Psoas muscle (tissue), 8 donors: ENCODE data around the gene PHACTR3. TPM values are rescaled to one million over a fixed set of nuclear protein-coding genes. Genes with fewer than 3 reads are reported as not detected.

Experiments
- ATAC-seq, 4 donors: fragments of 200-7000 bp; cut with Tn5 transposase; one replicate each; pipeline ENCODE4 v1.9.1; 2020; ENCODE audit warnings: moderate library complexity in 3 of 4, mild to moderate bottlenecking in 2 of 4
- DNase-seq, 2 donors: peaks; one replicate each; pipeline ENCODE4 v3.0.0-alpha.2; 2020
- H3K27ac ChIP-seq: fragments of 200-600 bp; one replicate; pipeline ENCODE4 v1.8.0; 2022
- H3K27me3 ChIP-seq, 3 donors: fragments of 200-600 bp in 1 of 3; one replicate each; pipeline versions ENCODE4 v1.6.1 to v1.8.0; 2013 to 2022; ENCODE audit warnings: low read length in 2 of 3, mild to moderate bottlenecking in 2 of 3, moderate library complexity in 1 of 3; ENCODE audit not compliant: insufficient read depth in 3 of 3
- H3K36me3 ChIP-seq, 2 donors: fragments of 200-600 bp in 1 of 2; one replicate each; pipeline versions ENCODE4 v1.6.1 to v1.8.0; 2013 to 2022; ENCODE audit warnings: low read depth in 1 of 2, mild to moderate bottlenecking in 1 of 2, moderate library complexity in 1 of 2; ENCODE audit not compliant: insufficient read depth in 1 of 2
- H3K4me1 ChIP-seq: fragments of 200-600 bp; one replicate; pipeline ENCODE4 v1.8.0; 2022
- H3K4me3 ChIP-seq: fragments of 200-600 bp; one replicate; pipeline ENCODE4 v1.8.0; 2022; ENCODE audit warnings: mild to moderate bottlenecking
- H3K9me3 ChIP-seq: fragments of 200-600 bp; one replicate; pipeline ENCODE4 v1.8.0; 2022
- CTCF ChIP-seq: fragments of 200-600 bp; IDR thresholded peaks from one replicate; pipeline ENCODE4 v1.8.0; 2022; ENCODE audit warnings: antibody characterized with exemption
- WGBS, 3 donors: extraction: QIAGEN DNeasy Blood & Tissue Kit; methylation state at CpG; one replicate each; pipeline versions ENCODE4 v1.1.6 to v1.1.7; 2013; 5-methylcytosine and 5-hydroxymethylcytosine counted together
- intact Hi-C, 2 donors: fragments of 100-400 bp; cut with DNase I; formaldehyde crosslinking; loops; one replicate each; pipeline versions ENCODE4 v1.11.0 to v1.14.2; 2022
- polyA plus RNA-seq, 3 donors: library from polyadenylated mRNA; stranded (reverse); fragments of 200-250 nt; gene quantifications; one replicate each; pipeline ENCODE4 v1.2.3, GENCODE V29; 2013
- total RNA-seq, 4 donors: library from RNA; stranded (reverse); fragmentation: NEBNext Ultra II Directional in 2 of 4; extraction: Animal tissue kit (Norgen Biotek cat#: 25700) in 2 of 4; gene quantifications; one replicate each; pipeline versions ENCODE4 v1.2.1 to v1.2.4, GENCODE V29; 2021 to 2023
- donor health status: healthy with polysubstance abuse.
- donor health status: DM: no; HTN: no; CAD: no; lungs with moderate emphysema.
- donor health status: Bipolar disorder and iron deficiency.
- donor health status: healthy.
- donor health status: DM: yes; HTN: yes; CAD: no.
- donor health status: DM: no; HTN: no; CAD: no.
- donor health status: DM: no; HTN: no; CAD: no.
- donor health status: DM: yes; HTN: yes; CAD: no.

PHACTR3 gene
- total and polyA plus RNA-seq, 7 donors = 0.10 to 0.46 (median 0.15) TPM; not detected in 3

DNA sequence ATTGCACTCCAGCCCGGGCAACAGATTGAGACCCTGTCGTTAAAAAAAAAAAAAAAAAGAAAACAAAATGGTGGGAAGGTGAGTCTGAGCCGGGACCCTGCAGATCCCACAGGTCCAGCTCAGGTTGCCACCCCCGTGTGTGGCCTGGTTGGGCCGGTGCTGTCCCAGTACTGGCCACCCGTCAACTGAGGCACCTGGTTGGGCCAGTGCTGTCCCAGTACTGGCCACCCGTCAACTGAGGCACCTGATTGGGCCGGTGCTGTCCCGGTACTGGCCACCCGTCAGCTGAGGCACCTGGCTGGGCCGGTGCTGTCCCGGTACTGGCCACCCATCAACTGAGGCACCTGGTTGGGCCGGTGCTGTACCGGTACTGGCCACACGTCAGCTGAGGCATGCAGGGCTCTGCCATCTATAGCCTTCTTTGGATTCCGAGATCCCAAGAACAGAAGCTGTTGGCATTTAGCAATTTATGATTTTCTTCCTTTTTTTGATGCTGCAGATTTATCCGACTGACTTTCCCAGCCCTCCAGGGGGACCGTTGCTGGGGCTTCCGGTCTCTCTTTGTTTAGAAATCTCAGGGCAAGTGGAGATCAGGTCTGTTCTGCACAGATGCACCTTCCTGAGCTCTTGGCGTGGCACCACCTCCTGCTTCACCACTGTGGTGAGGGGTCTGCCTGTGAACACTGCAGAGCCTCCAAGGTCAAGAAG, 215.3 kb downstream of the PHACTR3 start:
- no peak overlapping the region for H3K27ac ChIP-seq
- WGBS, 3 donors = 86 to 90% (median 90%) methylated on average over 19 to 20 of the region's 20 CpGs
- no peaks in the 10 kb centered on the region for H3K9me3 ChIP-seq
- no peaks in the 10 kb centered on the region for H3K36me3 ChIP-seq
- ATAC-seq = no peak
- DNase-seq = no peak
- TF ChIP-seq CTCF = no peak
- intact Hi-C loops = no loop called here
- H3K27me3 ChIP-seq = peaks cover 0 to 7% (median 0%) of the 10 kb centered on the region in 3 donors
- no peaks in the 10 kb centered on the region for H3K4me1 ChIP-seq
- H3K4me3 ChIP-seq = no peak overlapping the region

DNA sequence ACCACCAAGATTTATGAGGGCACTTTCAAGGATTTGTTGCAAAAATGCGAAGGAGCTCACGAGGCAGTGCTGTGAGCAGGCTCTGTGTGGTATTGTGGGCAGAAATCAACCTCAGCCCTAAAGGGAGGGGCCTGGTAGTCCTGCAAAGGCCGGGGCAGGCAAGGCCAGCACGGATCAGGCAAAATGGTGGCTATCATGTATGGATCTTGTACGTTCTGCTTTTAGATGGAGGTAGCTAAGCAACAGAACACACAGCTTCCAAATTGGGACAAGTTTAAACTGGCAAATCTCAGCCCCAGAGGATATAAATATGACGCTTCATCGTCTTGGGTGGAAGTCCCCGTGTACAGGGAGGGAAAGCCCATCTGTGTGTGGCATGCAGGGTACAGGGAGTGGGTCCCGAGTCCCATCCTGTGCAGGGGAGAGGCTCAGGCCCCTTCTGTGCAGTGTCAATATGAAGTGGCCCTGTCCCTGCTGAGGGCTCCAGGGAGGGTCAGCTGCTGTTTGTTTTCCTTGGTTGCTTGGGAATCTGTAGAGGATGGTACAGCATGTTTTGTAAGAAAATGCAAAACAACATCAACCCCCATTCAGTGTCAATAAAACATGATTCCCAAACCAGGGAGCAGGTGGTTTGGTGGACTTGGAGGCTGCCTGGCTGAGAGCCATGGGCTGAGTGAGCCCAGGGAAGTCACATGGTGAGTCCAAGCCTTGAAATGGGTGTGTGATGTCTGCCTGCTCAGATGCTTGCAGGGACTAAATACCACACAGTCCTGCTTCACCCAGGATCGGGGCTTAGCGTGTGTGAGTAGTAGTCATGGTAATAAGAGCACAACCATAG, 216.1 kb downstream of the PHACTR3 start:
- no peaks in the 10 kb centered on the region for H3K4me1 ChIP-seq
- no peak overlapping the region for H3K4me3 ChIP-seq

DNA sequence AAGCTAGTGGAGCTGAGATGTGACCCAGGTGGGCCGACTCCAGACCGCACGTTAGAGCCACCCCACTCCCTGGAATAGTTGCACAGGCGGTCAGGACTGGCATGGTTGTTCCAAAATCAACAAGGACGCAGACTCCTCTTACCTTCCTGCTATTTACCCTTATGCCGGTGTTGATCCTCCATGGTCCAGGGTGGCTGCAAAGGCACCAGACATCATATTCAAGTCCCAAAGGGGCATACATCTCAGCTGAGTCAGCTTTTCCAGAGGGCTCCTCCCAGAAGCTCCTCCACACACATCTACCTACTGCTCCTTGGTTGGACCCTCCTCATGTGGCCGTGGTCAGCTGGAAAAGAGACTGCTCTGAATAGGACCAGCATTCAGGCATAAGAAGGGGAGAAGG, 216.9 kb downstream of the PHACTR3 start:
- Histone ChIP-seq H3K4me3 (no peak overlapping the region), H3K36me3 (no peaks in the 10 kb centered on the region), H3K4me1 (no peaks in the 10 kb centered on the region), H3K9me3 (no peaks in the 10 kb centered on the region), H3K27ac (no peak overlapping the region), H3K27me3 (peaks cover 0 to 7% (median 0%) of the 10 kb centered on the region in 3 donors)
- WGBS, 3 donors = 87 to 94% (median 93%) methylated on average over 7 of the region's 7 CpGs
- no peak for TF ChIP-seq CTCF
- DNase-seq (no peak), ATAC-seq (no peak)
- intact Hi-C loops = no loop called here

More for the DNA sequence above, 216.1 kb downstream of the PHACTR3 start:
- 35 to 44% (median 36%) methylated on average over 11 of the region's 11 CpGs for WGBS, 3 donors
- intact Hi-C loops = no loop called here
- Histone ChIP-seq H3K27ac (no peak overlapping the region), H3K9me3 (no peaks in the 10 kb centered on the region), H3K36me3 (no peaks in the 10 kb centered on the region), H3K27me3 (peaks cover 0 to 7% (median 0%) of the 10 kb centered on the region in 3 donors)
- DNase-seq (peak in 1 of 2 donors; percentile 77), ATAC-seq (peak in 1 of 4 donors; percentile 33)
- TF ChIP-seq CTCF = no peak

DNA sequence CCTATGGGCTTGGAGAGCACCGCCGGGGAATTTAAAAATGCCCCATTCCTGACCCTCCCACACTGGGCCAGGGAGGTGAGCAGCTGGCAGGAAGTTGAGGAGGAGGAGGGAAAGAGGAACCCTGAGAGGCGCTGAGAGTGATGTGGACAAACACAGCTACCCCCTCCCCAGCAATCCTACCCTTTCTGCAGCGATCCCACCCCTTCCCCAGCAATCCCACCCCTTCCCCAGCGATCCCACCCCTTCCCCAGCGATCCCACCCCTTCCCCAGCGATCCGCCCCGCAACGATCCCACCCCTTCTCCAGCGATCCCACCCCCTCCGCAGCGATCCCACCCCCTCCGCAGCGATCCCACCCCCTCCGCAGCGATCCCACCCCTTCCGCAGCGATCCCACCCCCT, 217.4 kb downstream of the PHACTR3 start:
- intact Hi-C loops = no loop called here
- no peak for ATAC-seq
- TF ChIP-seq CTCF = no peak

More for the DNA sequence above, 217.4 kb downstream of the PHACTR3 start:
- Histone ChIP-seq H3K36me3 (no peaks in the 10 kb centered on the region), H3K4me1 (no peaks in the 10 kb centered on the region), H3K9me3 (no peaks in the 10 kb centered on the region), H3K4me3 (no peak overlapping the region), H3K27ac (no peak overlapping the region), H3K27me3 (peaks cover 0 to 7% (median 0%) of the 10 kb centered on the region in 3 donors)
- no peak for DNase-seq
- 82 to 89% (median 84%) methylated on average over 10 to 18 of the region's 19 CpGs for WGBS, 3 donors
